ENCODE data around the gene TCN2. TPM values are rescaled to one million over a fixed set of nuclear protein-coding genes. Genes with fewer than 3 reads are reported as not detected.
A peak's percentile ranks its signal among the peaks of the same experiment; 100 is the strongest.

TCN2 gene
- total and polyA plus RNA-seq, 4 donors: 6.7 to 14.1 (median 13.0) TPM

DNA sequence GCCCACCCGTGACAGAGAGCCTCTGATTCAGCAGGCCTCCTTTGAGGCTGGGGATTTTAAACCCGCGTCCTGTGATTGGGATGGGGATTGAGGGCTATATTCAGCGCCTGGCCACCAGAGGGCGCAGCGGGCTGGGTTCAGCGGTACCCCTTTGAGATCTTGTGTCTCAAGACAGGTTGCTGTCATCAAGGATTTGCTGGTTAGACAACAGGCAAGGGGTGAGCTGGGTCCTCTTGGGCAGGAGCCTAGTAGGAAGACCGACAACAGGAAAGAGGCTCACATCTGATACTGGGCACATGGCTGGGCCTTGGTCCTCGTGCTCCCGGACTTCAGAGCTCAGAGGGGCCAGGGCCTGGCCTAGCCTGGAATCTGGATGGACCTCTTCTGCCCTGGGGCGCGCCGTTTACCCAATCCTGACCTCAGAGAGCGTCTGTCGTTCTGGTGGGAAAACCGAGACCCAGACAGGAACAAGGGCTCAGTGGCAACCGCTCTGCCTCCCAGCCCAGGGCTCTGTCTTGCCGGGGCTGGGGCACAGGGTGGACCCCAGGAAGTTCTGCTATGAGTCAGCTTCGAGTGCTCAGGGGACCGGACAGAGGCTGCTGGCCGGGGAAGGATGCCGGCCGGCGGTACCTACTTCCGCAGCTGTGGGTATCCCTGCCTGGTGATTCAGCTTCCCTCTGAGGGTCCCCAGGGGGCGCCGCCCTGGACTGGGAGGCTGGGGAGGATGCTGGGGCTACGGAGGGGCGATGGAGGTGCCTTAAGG is 27.7 kb downstream of the TCN2 start:
- H3K36me3 ChIP-seq (ENCODE audit: control insufficient read depth in 4 of 4, insufficient read depth in 3 of 4, low read depth in 1 of 4, low read length in 3 of 4): no peaks in the 10 kb centered on the region
- H3K4me1 ChIP-seq (ENCODE audit: control insufficient read depth in 4 of 4, insufficient read depth in 4 of 4, low read length in 3 of 4): peaks cover 0 to 25% (median 11%) of the 10 kb centered on the region in 4 donors
- no peaks in the 10 kb centered on the region for H3K27me3 ChIP-seq (ENCODE audit: control insufficient read depth in 4 of 4, insufficient read depth in 4 of 4, low read length in 3 of 4)
- 15% methylated on average over 29 of the region's 29 CpGs for WGBS
- DNase-seq (ENCODE audit: low spot score): peak; percentile 89
- H3K9ac ChIP-seq (ENCODE audit: low read depth in 1 of 2, low read length in 2 of 2): no peak overlapping the region
- TF ChIP-seq JUND (IDR thresholded peaks at IDR 0.05): no peak
- no peak for TF ChIP-seq NR2F2 (IDR thresholded peaks at IDR 0.05)
- TF ChIP-seq FOXA2 (IDR thresholded peaks at IDR 0.05): no peak
- peak in 1 of 2 donors; percentile 16 for TF ChIP-seq RXRA (IDR thresholded peaks at IDR 0.05)
- TF ChIP-seq TAF1 (conservative IDR thresholded peaks at IDR 0.05): no peak
- TF ChIP-seq, protein P1, sequence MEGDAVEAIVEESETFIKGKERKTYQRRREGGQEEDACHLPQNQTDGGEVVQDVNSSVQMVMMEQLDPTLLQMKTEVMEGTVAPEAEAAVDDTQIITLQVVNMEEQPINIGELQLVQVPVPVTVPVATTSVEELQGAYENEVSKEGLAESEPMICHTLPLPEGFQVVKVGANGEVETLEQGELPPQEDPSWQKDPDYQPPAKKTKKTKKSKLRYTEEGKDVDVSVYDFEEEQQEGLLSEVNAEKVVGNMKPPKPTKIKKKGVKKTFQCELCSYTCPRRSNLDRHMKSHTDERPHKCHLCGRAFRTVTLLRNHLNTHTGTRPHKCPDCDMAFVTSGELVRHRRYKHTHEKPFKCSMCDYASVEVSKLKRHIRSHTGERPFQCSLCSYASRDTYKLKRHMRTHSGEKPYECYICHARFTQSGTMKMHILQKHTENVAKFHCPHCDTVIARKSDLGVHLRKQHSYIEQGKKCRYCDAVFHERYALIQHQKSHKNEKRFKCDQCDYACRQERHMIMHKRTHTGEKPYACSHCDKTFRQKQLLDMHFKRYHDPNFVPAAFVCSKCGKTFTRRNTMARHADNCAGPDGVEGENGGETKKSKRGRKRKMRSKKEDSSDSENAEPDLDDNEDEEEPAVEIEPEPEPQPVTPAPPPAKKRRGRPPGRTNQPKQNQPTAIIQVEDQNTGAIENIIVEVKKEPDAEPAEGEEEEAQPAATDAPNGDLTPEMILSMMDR (IDR thresholded peaks at IDR 0.05; ENCODE audit: low read depth, low read length, missing input control): peak; percentile 95
- no peak for TF ChIP-seq SP1 (IDR thresholded peaks at IDR 0.05)
- TF ChIP-seq, protein P2, sequence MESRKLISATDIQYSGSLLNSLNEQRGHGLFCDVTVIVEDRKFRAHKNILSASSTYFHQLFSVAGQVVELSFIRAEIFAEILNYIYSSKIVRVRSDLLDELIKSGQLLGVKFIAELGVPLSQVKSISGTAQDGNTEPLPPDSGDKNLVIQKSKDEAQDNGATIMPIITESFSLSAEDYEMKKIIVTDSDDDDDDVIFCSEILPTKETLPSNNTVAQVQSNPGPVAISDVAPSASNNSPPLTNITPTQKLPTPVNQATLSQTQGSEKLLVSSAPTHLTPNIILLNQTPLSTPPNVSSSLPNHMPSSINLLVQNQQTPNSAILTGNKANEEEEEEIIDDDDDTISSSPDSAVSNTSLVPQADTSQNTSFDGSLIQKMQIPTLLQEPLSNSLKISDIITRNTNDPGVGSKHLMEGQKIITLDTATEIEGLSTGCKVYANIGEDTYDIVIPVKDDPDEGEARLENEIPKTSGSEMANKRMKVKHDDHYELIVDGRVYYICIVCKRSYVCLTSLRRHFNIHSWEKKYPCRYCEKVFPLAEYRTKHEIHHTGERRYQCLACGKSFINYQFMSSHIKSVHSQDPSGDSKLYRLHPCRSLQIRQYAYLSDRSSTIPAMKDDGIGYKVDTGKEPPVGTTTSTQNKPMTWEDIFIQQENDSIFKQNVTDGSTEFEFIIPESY (IDR thresholded peaks at IDR 0.05): no peak
- peak in 1 of 2 donors; percentile 9 for TF ChIP-seq HNF4A (conservative IDR thresholded peaks at IDR 0.05)
- TF ChIP-seq, protein P3, sequence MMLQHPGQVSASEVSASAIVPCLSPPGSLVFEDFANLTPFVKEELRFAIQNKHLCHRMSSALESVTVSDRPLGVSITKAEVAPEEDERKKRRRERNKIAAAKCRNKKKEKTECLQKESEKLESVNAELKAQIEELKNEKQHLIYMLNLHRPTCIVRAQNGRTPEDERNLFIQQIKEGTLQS (IDR thresholded peaks at IDR 0.05): no peak
- TF ChIP-seq RAD21 (IDR thresholded peaks at IDR 0.05): peak; percentile 91 to 92
- TF ChIP-seq FOXA1 (IDR thresholded peaks at IDR 0.05): no peak
- TF ChIP-seq GABPA (IDR thresholded peaks at IDR 0.05 in 1 of 2, conservative IDR thresholded peaks at IDR 0.05 in 1 of 2): no peak
- H3K4me3 ChIP-seq (ENCODE audit: low read depth in 1 of 3, low read length in 3 of 3): no peak overlapping the region
- H3K27ac ChIP-seq (ENCODE audit: low read depth in 1 of 2, low read length in 2 of 2): peak overlapping the region; percentile 61 to 83
- H3K9me3 ChIP-seq (ENCODE audit: control insufficient read depth in 4 of 4, low read length in 3 of 4): no peaks in the 10 kb centered on the region

DNA sequence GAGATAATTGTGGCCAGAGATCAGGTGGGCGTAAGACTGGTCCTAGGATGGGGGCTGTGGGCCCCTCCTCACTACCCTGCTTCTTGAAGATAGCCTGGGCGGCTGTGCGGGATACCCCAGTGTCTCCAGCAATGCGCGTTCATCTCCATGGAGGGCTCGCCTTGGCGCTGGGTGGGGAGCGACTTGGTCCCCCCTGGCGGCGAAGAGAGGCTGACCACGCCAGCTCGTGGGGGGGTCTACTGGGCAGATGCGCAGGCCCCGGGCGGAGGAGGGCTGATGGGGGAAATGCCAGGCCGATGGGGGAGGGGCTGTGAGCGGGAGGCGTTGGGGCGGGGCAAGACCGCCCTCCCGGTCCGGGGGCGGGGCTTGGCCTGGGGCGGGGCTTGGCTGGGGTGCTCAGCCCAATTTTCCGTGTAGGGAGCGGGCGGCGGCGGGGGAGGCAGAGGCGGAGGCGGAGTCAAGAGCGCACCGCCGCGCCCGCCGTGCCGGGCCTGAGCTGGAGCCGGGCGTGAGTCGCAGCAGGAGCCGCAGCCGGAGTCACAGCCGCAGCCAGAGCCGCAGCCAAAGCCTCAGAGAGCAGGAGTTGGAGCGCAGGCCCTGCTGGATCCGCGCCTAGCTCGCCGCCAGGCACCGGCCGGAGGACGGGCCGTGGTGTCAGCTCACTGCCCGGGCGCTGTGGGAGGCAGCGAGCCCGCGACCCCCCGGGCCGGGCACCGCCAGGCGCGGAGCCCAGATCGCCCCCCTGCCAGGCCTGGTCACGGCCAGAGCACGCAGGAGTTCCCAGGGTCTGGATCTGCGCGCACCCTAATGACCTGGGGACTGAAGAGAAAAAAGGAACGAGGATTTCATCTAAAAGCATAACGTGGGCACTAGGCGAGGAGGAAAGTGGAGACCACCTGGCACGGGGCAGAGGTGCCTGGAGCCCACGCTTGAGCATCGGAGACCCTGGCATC is 28.6 kb downstream of the TCN2 start, which contains the start of gene SLC35E4:
SLC35E4 (plus strand) TSS at position 509 of the 953 bp plus-strand sequence. CDS start 670 bp downstream, outside the sequence.
- Histone ChIP-seq H3K36me3 (ENCODE audit: control insufficient read depth in 4 of 4, insufficient read depth in 3 of 4, low read depth in 1 of 4, low read length in 3 of 4) (no peaks in the 10 kb centered on the region), H3K27me3 (ENCODE audit: control insufficient read depth in 4 of 4, insufficient read depth in 4 of 4, low read length in 3 of 4) (no peaks in the 10 kb centered on the region), H3K27ac (ENCODE audit: low read depth in 1 of 2, low read length in 2 of 2) (peak within 1 kb of the TSS; percentile 61 to 83), H3K4me3 (ENCODE audit: low read depth in 1 of 3, low read length in 3 of 3) (peak within 1 kb of the TSS; percentile 29 to 54 (median 41)), H3K9me3 (ENCODE audit: control insufficient read depth in 4 of 4, low read length in 3 of 4) (no peaks in the 10 kb centered on the region), H3K4me1 (ENCODE audit: control insufficient read depth in 4 of 4, insufficient read depth in 4 of 4, low read length in 3 of 4) (peaks cover 0 to 25% (median 11%) of the 10 kb centered on the region in 4 donors), H3K9ac (ENCODE audit: low read depth in 1 of 2, low read length in 2 of 2) (peak within 1 kb of the TSS in 1 of 2 donors; percentile 89)
- TF ChIP-seq RAD21 (IDR thresholded peaks at IDR 0.05): peak in 1 of 2 donors; percentile 18
- no peak for TF ChIP-seq JUND (IDR thresholded peaks at IDR 0.05)
- DNase-seq (ENCODE audit: low spot score): peak; percentile 96
- 3% methylated on average over 75 of the region's 75 CpGs for WGBS

All from liver (tissue), 9 donors.